HG02870 (cell line): Measurements from ENCODE around the gene MYCBP2.
"Not testable (repeated sequence)": the region's sequence is repeated elsewhere in the genome, so short reads cannot be mapped to it uniquely, and the experiment has no call there.

Experiments
- ATAC-seq: cut with Tn5 transposase; IDR thresholded peaks from one replicate; pipeline ENCODE4 v1.9.1; 2021; ENCODE audit warnings: mild to moderate bottlenecking, moderate library complexity; ENCODE audit not compliant: unreplicated experiment

MYCBP2 gene

GRCh38 chr13:77008337-77008736 lies 318.6 kb downstream of the MYCBP2 start:
- not testable (repeated sequence) for ATAC-seq

- ATAC-seq: no peak
Measured at GRCh38 chr13:77002590-77003190, 324.2 kb downstream of the MYCBP2 start.

GRCh38 chr13:77001963-77002587 lies 324.8 kb downstream of the MYCBP2 start:
- no peak for ATAC-seq

GRCh38 chr13:77001540-77001939 lies 325.4 kb downstream of the MYCBP2 start:
- ATAC-seq: no peak

- no peak for ATAC-seq
Measured at GRCh38 chr13:77000475-77000874, 326.4 kb downstream of the MYCBP2 start.
